ENCODE measurements around the gene CHRM2.

- TF ChIP-seq CTCF (IDR thresholded peaks at IDR 0.05 in 2 of 3, conservative IDR thresholded peaks at IDR 0.05 in 1 of 3; ENCODE audit: borderline replicate concordance in 1 of 3, insufficient read depth in 1 of 3, low read depth in 2 of 3, low read length in 2 of 3) (no peak), POLR2A (IDR thresholded peaks at IDR 0.05; ENCODE audit: borderline replicate concordance, extremely low read depth, insufficient read depth, insufficient read length) (no peak), ATF3 (IDR thresholded peaks at IDR 0.05) (no peak), POLR2AphosphoS5 (IDR thresholded peaks at IDR 0.05; ENCODE audit: low read depth, low read length) (no peak), ZNF274 (IDR thresholded peaks at IDR 0.05; ENCODE audit: low read depth, low read length) (no peak), EZH2 (IDR thresholded peaks at IDR 0.05) (no peak), EZH2phosphoT487 (IDR thresholded peaks at IDR 0.05; ENCODE audit: borderline replicate concordance) (no peak), SRF (IDR thresholded peaks at IDR 0.05; ENCODE audit: low read depth) (no peak), CEBPB (IDR thresholded peaks at IDR 0.05; ENCODE audit: low read depth) (no peak), SIN3A (IDR thresholded peaks at IDR 0.05; ENCODE audit: low read depth) (no peak), SP1 (IDR thresholded peaks at IDR 0.05; ENCODE audit: low read depth) (no peak), REST (IDR thresholded peaks at IDR 0.05; ENCODE audit: low read depth) (no peak)
Measured at GRCh38 chr7:137009404-137009803, 141.0 kb downstream of the CHRM2 start.
